Measurements from ENCODE around the gene FTH1. TPM values are rescaled to one million over a fixed set of nuclear protein-coding genes. Genes with fewer than 3 reads are reported as not detected.

The FTH1 gene
- total and polyA plus RNA-seq, 2 of the 13 experiments (the other 11 are each of a cell fraction or from before 2014, with no cell fraction given), result 607 to 760 TPM

DNA sequence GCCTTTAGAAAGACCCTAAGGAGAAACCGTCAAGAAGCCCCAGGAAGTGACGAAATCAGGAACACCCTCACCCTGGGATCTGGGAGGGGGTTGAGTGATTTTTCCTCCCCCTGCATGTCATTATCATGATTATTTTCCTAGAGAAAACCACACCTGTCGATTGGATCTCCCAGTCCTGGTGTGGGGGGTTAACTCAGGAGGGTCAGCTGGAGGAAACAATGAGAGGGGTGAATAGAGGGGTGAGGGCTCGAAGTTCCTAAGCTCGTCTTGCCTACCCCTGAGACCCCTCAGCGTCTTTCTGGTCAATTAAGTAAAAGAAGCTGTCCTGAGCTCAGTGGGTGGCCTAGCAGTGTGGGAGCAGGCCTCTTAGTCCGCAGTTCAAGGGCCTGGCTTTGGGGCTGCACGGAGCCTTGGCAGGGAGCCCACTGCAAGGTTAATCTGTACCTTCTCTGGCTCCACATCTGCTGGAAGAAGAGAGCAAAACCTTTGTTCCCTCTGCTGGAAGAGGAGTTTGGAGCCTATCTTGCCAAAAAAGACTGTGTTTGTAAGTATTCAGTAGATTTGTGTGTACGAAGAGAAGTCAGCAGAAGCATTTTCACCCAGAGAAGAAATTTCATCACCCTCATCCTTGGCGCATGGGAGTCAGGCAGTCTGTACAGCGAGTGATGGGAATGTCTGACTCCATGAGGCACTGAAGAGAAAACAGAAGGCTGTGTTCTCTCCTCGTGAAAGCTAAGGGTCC is 34.2 kb upstream of the FTH1 start (continued):
- TF ChIP-seq, protein P1, sequence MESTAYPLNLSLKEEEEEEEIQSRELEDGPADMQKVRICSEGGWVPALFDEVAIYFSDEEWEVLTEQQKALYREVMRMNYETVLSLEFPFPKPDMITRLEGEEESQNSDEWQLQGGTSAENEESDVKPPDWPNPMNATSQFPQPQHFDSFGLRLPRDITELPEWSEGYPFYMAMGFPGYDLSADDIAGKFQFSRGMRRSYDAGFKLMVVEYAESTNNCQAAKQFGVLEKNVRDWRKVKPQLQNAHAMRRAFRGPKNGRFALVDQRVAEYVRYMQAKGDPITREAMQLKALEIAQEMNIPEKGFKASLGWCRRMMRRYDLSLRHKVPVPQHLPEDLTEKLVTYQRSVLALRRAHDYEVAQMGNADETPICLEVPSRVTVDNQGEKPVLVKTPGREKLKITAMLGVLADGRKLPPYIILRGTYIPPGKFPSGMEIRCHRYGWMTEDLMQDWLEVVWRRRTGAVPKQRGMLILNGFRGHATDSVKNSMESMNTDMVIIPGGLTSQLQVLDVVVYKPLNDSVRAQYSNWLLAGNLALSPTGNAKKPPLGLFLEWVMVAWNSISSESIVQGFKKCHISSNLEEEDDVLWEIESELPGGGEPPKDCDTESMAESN (CRISPR knock-in tag; conservative IDR thresholded peaks at IDR 0.05), result no peak
- TF ChIP-seq, protein P2, sequence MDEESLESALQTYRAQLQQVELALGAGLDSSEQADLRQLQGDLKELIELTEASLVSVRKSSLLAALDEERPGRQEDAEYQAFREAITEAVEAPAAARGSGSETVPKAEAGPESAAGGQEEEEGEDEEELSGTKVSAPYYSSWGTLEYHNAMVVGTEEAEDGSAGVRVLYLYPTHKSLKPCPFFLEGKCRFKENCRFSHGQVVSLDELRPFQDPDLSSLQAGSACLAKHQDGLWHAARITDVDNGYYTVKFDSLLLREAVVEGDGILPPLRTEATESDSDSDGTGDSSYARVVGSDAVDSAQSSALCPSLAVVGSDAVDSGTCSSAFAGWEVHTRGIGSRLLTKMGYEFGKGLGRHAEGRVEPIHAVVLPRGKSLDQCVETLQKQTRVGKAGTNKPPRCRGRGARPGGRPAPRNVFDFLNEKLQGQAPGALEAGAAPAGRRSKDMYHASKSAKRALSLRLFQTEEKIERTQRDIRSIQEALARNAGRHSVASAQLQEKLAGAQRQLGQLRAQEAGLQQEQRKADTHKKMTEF (CRISPR knock-in tag; IDR thresholded peaks at IDR 0.05), result peak; percentile 57; the same call in 1 of the 2 replicates
- TF ChIP-seq, protein P3, sequence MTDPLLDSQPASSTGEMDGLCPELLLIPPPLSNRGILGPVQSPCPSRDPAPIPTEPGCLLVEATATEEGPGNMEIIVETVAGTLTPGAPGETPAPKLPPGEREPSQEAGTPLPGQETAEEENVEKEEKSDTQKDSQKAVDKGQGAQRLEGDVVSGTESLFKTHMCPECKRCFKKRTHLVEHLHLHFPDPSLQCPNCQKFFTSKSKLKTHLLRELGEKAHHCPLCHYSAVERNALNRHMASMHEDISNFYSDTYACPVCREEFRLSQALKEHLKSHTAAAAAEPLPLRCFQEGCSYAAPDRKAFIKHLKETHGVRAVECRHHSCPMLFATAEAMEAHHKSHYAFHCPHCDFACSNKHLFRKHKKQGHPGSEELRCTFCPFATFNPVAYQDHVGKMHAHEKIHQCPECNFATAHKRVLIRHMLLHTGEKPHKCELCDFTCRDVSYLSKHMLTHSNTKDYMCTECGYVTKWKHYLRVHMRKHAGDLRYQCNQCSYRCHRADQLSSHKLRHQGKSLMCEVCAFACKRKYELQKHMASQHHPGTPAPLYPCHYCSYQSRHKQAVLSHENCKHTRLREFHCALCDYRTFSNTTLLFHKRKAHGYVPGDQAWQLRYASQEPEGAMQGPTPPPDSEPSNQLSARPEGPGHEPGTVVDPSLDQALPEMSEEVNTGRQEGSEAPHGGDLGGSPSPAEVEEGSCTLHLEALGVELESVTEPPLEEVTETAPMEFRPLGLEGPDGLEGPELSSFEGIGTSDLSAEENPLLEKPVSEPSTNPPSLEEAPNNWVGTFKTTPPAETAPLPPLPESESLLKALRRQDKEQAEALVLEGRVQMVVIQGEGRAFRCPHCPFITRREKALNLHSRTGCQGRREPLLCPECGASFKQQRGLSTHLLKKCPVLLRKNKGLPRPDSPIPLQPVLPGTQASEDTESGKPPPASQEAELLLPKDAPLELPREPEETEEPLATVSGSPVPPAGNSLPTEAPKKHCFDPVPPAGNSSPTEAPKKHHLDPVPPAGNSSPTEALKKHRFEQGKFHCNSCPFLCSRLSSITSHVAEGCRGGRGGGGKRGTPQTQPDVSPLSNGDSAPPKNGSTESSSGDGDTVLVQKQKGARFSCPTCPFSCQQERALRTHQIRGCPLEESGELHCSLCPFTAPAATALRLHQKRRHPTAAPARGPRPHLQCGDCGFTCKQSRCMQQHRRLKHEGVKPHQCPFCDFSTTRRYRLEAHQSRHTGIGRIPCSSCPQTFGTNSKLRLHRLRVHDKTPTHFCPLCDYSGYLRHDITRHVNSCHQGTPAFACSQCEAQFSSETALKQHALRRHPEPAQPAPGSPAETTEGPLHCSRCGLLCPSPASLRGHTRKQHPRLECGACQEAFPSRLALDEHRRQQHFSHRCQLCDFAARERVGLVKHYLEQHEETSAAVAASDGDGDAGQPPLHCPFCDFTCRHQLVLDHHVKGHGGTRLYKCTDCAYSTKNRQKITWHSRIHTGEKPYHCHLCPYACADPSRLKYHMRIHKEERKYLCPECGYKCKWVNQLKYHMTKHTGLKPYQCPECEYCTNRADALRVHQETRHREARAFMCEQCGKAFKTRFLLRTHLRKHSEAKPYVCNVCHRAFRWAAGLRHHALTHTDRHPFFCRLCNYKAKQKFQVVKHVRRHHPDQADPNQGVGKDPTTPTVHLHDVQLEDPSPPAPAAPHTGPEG (CRISPR knock-in tag; IDR thresholded peaks at IDR 0.05), result peak; percentile 50; the same call in 1 of the 2 replicates
- TF ChIP-seq, protein P4, sequence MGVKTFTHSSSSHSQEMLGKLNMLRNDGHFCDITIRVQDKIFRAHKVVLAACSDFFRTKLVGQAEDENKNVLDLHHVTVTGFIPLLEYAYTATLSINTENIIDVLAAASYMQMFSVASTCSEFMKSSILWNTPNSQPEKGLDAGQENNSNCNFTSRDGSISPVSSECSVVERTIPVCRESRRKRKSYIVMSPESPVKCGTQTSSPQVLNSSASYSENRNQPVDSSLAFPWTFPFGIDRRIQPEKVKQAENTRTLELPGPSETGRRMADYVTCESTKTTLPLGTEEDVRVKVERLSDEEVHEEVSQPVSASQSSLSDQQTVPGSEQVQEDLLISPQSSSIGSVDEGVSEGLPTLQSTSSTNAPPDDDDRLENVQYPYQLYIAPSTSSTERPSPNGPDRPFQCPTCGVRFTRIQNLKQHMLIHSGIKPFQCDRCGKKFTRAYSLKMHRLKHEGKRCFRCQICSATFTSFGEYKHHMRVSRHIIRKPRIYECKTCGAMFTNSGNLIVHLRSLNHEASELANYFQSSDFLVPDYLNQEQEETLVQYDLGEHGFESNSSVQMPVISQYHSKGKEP (CRISPR knock-in tag; IDR thresholded peaks at IDR 0.05), result 0 out of 2 replicates have a peak, but pooled peaks have one; percentile 36
- TF ChIP-seq TBX2 (CRISPR knock-in tag; IDR thresholded peaks at IDR 0.05; ENCODE audit: borderline replicate concordance) (no peak), GABPB1 (CRISPR knock-in tag; IDR thresholded peaks at IDR 0.05) (peak; percentile 5; the same call in 1 of the 2 replicates), ZKSCAN8 (CRISPR knock-in tag; IDR thresholded peaks at IDR 0.05; ENCODE audit: borderline replicate concordance) (peak; percentile 73; the same call in 1 of the 2 replicates), SOX13 (IDR thresholded peaks at IDR 0.05) (no peak), SOX13 (CRISPR knock-in tag; conservative IDR thresholded peaks at IDR 0.05 in 1 of 2, IDR thresholded peaks at IDR 0.05 in 1 of 2) (peak in 1 of 2 experiments; percentile 88; a peak in 2 of 4 replicates), ZNF672 (CRISPR knock-in tag; IDR thresholded peaks at IDR 0.05) (no peak), GLI4 (CRISPR knock-in tag; IDR thresholded peaks at IDR 0.05; ENCODE audit: borderline replicate concordance) (0 out of 2 replicates have a peak, but pooled peaks have one; percentile 4), ZNF326 (CRISPR knock-in tag; IDR thresholded peaks at IDR 0.05; ENCODE audit: borderline replicate concordance) (no peak)
- TF ChIP-seq, protein P5, sequence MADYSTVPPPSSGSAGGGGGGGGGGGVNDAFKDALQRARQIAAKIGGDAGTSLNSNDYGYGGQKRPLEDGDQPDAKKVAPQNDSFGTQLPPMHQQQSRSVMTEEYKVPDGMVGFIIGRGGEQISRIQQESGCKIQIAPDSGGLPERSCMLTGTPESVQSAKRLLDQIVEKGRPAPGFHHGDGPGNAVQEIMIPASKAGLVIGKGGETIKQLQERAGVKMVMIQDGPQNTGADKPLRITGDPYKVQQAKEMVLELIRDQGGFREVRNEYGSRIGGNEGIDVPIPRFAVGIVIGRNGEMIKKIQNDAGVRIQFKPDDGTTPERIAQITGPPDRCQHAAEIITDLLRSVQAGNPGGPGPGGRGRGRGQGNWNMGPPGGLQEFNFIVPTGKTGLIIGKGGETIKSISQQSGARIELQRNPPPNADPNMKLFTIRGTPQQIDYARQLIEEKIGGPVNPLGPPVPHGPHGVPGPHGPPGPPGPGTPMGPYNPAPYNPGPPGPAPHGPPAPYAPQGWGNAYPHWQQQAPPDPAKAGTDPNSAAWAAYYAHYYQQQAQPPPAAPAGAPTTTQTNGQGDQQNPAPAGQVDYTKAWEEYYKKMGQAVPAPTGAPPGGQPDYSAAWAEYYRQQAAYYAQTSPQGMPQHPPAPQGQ (CRISPR knock-in tag; IDR thresholded peaks at IDR 0.05; ENCODE audit: borderline replicate concordance), result no peak

Measured in HepG2 (cell line).